HS-5 (cell line): ENCODE measurements around the gene TRPV2.

Experiments
- DNase-seq: peaks from one replicate; pipeline ENCODE4 v3.0.0-alpha.2; 2012; ENCODE audit warnings: low read depth

TRPV2 gene

DNA sequence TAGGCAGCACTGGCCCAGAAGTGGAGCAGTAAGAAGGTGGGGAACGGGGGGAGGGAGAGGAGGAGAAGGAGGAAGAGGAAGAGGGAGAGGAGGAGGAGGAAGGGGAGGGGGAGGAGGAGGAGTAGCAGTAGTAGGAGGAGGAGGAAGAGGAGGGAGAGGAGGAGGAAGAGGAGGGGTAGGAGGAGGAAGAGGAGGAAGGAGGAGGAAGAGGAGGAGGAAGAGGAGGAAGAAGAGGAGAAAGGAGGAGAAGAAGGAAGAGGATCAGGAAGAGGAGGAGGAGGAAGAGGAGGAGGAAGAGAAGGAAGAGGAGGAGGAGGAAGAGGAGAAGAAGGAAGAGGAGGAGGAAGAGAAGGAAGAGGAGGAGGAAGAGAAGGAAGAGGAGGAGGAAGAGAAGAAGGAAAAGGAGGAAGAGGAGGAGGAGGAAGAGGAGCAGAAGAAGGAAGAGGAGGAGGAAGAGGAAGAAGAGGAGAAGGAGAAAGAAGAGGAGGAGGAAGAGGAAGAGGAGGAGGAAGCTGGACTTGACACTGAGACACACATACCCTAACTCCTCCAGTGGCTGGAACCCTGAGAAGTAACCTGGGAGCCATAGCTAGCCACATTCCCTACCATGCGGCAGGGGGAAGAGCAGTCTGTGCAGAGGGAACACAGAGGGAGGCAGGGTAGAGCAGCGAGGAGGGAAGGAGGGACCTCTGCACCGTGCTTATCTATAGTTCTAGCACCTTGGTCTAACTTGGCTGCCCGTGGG, 40.8 kb downstream of the TRPV2 start:
- no peak for DNase-seq

- no peak for DNase-seq
Observed at GRCh38 chr17:16456742-16457316, 41.5 kb downstream of the TRPV2 start.

- DNase-seq, result no peak
Observed at GRCh38 chr17:16459271-16459670, 43.9 kb downstream of the TRPV2 start.

- DNase-seq, result no peak
Observed at GRCh38 chr17:16459855-16460550, 44.6 kb downstream of the TRPV2 start.

GRCh38 chr17:16460796-16461605, 45.6 kb downstream of the TRPV2 start:
- DNase-seq, result no peak

- DNase-seq, result no peak
Observed at GRCh38 chr17:16461606-16461866, 46.2 kb downstream of the TRPV2 start.

GRCh38 chr17:16462070-16462864, 46.9 kb downstream of the TRPV2 start:
- DNase-seq, result no peak

GRCh38 chr17:16463358-16464302, 48.3 kb downstream of the TRPV2 start:
- DNase-seq, result no peak

DNA sequence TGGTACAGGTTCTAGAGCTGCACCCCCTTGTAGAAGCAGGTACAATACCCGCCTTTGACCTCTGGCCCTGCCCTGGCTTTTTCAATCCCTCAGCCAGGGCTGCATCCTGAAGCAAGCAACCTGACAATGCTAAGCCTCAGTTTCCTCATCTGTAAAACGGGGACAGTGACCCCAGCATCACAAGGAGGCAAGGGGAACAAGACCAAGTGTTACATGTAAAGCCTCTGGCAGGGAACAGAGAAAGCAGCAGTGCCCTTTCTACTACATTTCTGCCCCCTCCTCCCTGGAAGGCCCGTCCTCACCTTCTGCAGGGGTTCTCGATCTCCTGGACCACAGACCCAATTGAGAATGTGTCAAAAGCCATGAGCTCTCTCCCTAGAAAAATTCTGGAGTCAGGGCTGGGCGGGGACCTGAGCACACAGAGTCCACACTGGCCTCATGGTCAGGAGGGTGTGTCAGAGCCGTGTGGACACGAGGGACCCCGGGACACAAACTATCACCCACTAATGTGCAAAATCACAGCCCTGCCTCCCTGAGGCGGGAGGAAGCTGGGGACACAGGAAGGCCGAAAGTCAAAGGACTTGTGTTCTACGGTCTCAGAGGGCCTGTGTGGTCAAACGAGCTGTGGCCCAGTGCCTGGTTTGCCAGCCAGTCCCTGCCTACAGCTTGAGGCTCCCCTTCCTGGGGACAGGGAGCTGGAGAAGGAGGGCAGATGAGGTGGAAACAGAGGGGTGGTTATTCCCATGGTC, 49.1 kb downstream of the TRPV2 start:
- no peak for DNase-seq

DNA sequence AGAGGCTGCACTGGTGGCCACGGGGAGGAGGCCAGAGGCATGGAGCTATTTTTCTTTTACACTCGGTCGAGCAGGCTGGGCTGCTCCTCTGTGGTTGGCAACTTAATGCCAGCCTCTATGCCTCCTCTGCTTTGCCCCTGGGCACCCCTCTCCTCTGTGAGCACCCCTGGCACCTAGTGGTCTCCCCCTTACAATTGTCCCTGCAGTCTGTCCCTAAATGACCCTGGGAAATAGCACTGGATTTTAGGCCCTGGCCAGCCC, 49.6 kb downstream of the TRPV2 start:
- no peak for DNase-seq

- DNase-seq, result no peak
Observed at GRCh38 chr17:16465861-16466338, 50.5 kb downstream of the TRPV2 start.

DNA sequence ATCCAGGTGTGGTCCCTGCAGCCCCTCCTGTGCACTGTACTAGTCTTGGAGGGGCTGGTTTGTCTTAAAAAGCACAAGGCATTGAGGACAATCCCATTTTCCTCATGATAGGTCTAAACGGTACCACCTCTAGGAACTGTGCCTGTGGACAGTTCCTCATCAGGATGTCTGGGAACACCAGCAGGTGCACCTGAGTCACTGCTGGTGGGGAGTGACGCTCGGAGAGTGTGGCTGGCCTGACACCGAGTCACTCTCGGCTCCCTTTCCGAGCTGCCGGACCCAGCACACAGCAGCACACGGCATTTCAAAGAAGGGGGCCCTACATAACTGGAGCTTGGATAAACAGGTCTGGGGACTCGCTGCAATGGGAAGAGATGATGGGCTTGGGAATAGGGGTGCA, 51.0 kb downstream of the TRPV2 start:
- no peak for DNase-seq

GRCh38 chr17:16467044-16467443, 51.7 kb downstream of the TRPV2 start:
- no peak for DNase-seq

DNA sequence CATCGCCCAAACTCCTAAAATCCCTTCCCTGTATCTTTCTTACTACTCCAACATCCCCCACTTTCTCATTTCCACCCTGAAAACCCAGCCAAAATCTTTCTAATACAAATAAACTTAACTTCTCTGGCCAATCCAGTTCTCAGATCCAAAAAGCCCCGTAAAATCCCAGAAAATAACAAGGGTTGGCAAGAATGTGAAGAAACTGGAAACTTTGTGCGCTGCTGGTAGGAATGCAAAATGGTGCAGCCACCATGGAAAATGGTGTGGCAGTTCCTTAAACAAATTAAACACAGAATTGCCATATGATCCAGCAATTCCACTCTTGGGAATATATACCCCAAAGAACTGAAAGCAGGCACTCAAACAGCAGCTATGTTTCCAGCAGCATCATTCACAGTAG, 52.5 kb downstream of the TRPV2 start:
- DNase-seq, result no peak

GRCh38 chr17:16468428-16468992, 53.1 kb downstream of the TRPV2 start:
- DNase-seq, result no peak

DNA sequence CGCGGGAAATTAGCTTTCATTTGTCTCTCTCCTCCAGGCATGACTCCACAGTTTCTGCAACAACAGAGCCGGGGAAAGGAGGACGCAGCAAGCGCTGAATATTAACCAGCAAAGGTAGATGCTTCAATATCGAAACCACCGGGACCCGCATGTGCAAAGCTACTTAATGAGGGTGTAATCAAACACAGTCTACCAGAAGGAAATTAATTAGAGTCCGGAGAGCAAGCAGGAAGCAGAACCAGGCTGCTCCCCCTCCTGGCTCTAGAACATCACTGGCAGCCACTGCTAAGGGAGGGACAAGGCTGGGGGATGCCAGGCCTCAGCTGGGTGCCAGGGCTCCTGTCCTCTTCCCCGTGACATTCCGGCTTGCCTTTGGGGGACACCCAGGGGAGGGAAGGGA, 54.9 kb downstream of the TRPV2 start:
- no peak for DNase-seq

- no peak for DNase-seq
Observed at GRCh38 chr17:16471295-16471694, 55.9 kb downstream of the TRPV2 start.

- DNase-seq, result no peak
Observed at GRCh38 chr17:16472539-16472938, 57.2 kb downstream of the TRPV2 start.

GRCh38 chr17:16473044-16474011, 58.0 kb downstream of the TRPV2 start:
- no peak for DNase-seq
